AG09309 (cell line): ENCODE data around the gene MED12L.

Experiments
- DNase-seq: peaks from one replicate; pipeline ENCODE4 v3.0.0-alpha.2; 2010; ENCODE audit warnings: low read depth
- H3K4me3 ChIP-seq: 2 replicates; pipeline ENCODE4 v1.5.1; 2011; ENCODE audit warnings: mild to moderate bottlenecking, low read depth, low read length, moderate library complexity; ENCODE audit not compliant: control insufficient read depth
- CTCF ChIP-seq: IDR thresholded peaks from 2 replicates; pipeline ENCODE4 v1.5.1; 2011; ENCODE audit warnings: mild to moderate bottlenecking, low read depth, low read length, inconsistent platforms; ENCODE audit not compliant: insufficient read depth, control insufficient read depth; ENCODE audit errors: missing control alignments

MED12L gene

GRCh38 chr3:151346292-151346691, 260.8 kb downstream of the MED12L start:
- H3K4me3 ChIP-seq: no peak overlapping the region
- no peak for DNase-seq
- TF ChIP-seq CTCF: no peak

- no peak for DNase-seq
- no peak overlapping the region for H3K4me3 ChIP-seq
- no peak for TF ChIP-seq CTCF
Observed at GRCh38 chr3:151347432-151347831, 262.0 kb downstream of the MED12L start.

GRCh38 chr3:151350656-151351055, 265.2 kb downstream of the MED12L start:
- no peak overlapping the region for H3K4me3 ChIP-seq
- no peak for DNase-seq
- TF ChIP-seq CTCF: no peak

GRCh38 chr3:151351219-151351618, 265.8 kb downstream of the MED12L start:
- DNase-seq: no peak
- H3K4me3 ChIP-seq: no peak overlapping the region
- no peak for TF ChIP-seq CTCF

- TF ChIP-seq CTCF: no peak
- no peak for DNase-seq
- H3K4me3 ChIP-seq: no peak overlapping the region
Observed at GRCh38 chr3:151351648-151352047, 266.2 kb downstream of the MED12L start.

GRCh38 chr3:151356794-151357462, 271.5 kb downstream of the MED12L start:
- H3K4me3 ChIP-seq: no peak overlapping the region
- no peak for TF ChIP-seq CTCF
- DNase-seq: no peak

GRCh38 chr3:151357463-151357850, 272.0 kb downstream of the MED12L start:
- H3K4me3 ChIP-seq: no peak overlapping the region
- TF ChIP-seq CTCF: no peak
- DNase-seq: no peak
